GM12878 (cell line): ENCODE data around the gene TSPYL2. TPM values are rescaled to one million over a fixed set of nuclear protein-coding genes. Genes with fewer than 3 reads are reported as not detected.

Source experiments
- ATAC-seq: fragments of 200-7000 bp; cut with Tn5 transposase; 3 replicates; pipeline ENCODE4 v1.9.1; 2020; ENCODE audit warnings: mild to moderate bottlenecking, moderate library complexity
- BruUV-seq: library from RNA; stranded (reverse); fragments of 400-500 nt; replicated peaks from 2 replicates; lab custom pipeline; 2021; lab: Mats Ljungman, UMichigan
- CTCF ChIA-PET: fragments of 300-600 bp; sonication (Branson Sonifier 250); formaldehyde crosslinking; extraction: SDS; loops from one replicate; lab custom pipeline; 2021; ENCODE audit warnings: inconsistent platforms; lab: Yijun Ruan, JAX
- POLR2A ChIA-PET: fragments of 350-600 bp; formaldehyde crosslinking; extraction: SDS; loops from one replicate; lab custom pipeline; 2021; ENCODE audit warnings: inconsistent platforms; lab: Charles Lee
- RAD21 ChIA-PET: fragments of 300-600 bp; sonication (Branson Sonifier 250); formaldehyde crosslinking; loops from one replicate; lab custom pipeline; 2023; ENCODE audit warnings: antibody characterized with exemption; ENCODE audit not compliant: unreplicated experiment; lab: Charles Lee
- SMC1A ChIA-PET: fragments of 300-600 bp; sonication (Branson Sonifier 250); formaldehyde crosslinking; loops from one replicate; lab custom pipeline; 2023; ENCODE audit not compliant: unreplicated experiment, uncharacterized antibody; lab: Charles Lee
- DNase-seq: peaks from one replicate; pipeline ENCODE4 v3.0.0-alpha.2; 2011; ENCODE audit warnings: low read depth, low spot score
- FAIRE-seq: peaks from 3 replicates; lab custom pipeline; 2011; peaks lifted over from hg19 to GRCh38; lab: Jason Lieb, UNC
- H2AFZ ChIP-seq: 2 replicates; pipeline ENCODE4 v1.6.0; 2011; ENCODE audit warnings: low read depth, low read length, control low read depth; ENCODE audit not compliant: control insufficient read depth
- H3K27ac ChIP-seq: 2 replicates; pipeline ENCODE4 v1.5.1; 2011; ENCODE audit warnings: control low read depth; ENCODE audit not compliant: control insufficient read depth, insufficient read depth
- H3K27me3 ChIP-seq, 2 experiments: replicated peaks in 1 of 2; 2 replicates each; pipeline versions ENCODE4 v1.6.0 to v1.6.1; 2011; ENCODE audit warnings: low read length in 1 of 2; ENCODE audit not compliant: control insufficient read depth in 2 of 2, insufficient read depth in 2 of 2
- H3K36me3 ChIP-seq, 2 experiments: 2 replicates each; pipeline ENCODE4 v1.5.1; 2011; ENCODE audit warnings: low read length in 1 of 2; ENCODE audit not compliant: control insufficient read depth in 2 of 2, insufficient read depth in 2 of 2
- H3K4me1 ChIP-seq: 2 replicates; pipeline ENCODE4 v1.6.1; 2011; ENCODE audit warnings: mild to moderate bottlenecking, low read length, moderate library complexity, mixed read lengths; ENCODE audit not compliant: control insufficient read depth, insufficient read depth
- H3K4me2 ChIP-seq: 2 replicates; pipeline ENCODE4 v1.6.0; 2011; ENCODE audit warnings: control low read depth; ENCODE audit not compliant: control insufficient read depth, insufficient read depth
- H3K4me3 ChIP-seq: fragments of 200-600 bp; sonication (generic); 2 replicates; pipeline ENCODE4 v1.5.1; 2016
- H3K79me2 ChIP-seq: 2 replicates; pipeline ENCODE4 v1.6.0; 2011; ENCODE audit warnings: low read length; ENCODE audit not compliant: control insufficient read depth, insufficient read depth
- H3K9ac ChIP-seq: 2 replicates; pipeline ENCODE4 v1.8.0; 2011; ENCODE audit warnings: low read length, control low read depth, mixed read lengths; ENCODE audit not compliant: control insufficient read depth, insufficient read depth
- H3K9me3 ChIP-seq: replicated peaks from 3 replicates; pipeline ENCODE4 v1.5.1; 2011; ENCODE audit warnings: mild to moderate bottlenecking, low read length; ENCODE audit not compliant: control insufficient read depth, insufficient read depth
- H4K20me1 ChIP-seq: 2 replicates; pipeline ENCODE4 v1.6.0; 2011; ENCODE audit not compliant: control insufficient read depth, insufficient read depth
- BCL11A ChIP-seq: IDR thresholded peaks from 2 replicates; pipeline ENCODE4 v1.6.1; 2011; ENCODE audit warnings: low read depth, low read length
- CHD2 ChIP-seq: IDR thresholded peaks from 2 replicates; pipeline ENCODE4 v1.6.1; 2011; ENCODE audit warnings: low read depth, low read length, improper control_type of control experiment, borderline replicate concordance
- CREB1 ChIP-seq: IDR thresholded peaks from 2 replicates; pipeline ENCODE4 v1.6.1; 2012; ENCODE audit warnings: low read depth, mild to moderate bottlenecking, inconsistent platforms
- EED ChIP-seq: sonication (generic); IDR thresholded peaks from 2 replicates; pipeline ENCODE4 v1.6.1; 2016; ENCODE audit warnings: antibody characterized with exemption, low read depth
- EP300 ChIP-seq, 2 experiments: fragments of 150-350 bp in 1 of 2; IDR thresholded peaks; 2 replicates each; pipeline ENCODE4 v1.6.1; 2011 to 2012; ENCODE audit warnings: low read depth in 2 of 2, low read length in 2 of 2, borderline replicate concordance in 1 of 2, improper control_type of control experiment in 1 of 2, inconsistent platforms in 1 of 2; ENCODE audit not compliant: control insufficient read depth in 1 of 2
- HDGF ChIP-seq: fragments of 450-650 bp; IDR thresholded peaks from 2 replicates; pipeline ENCODE4 v1.6.1; 2016; ENCODE audit warnings: antibody characterized with exemption
- KLF5 ChIP-seq: fragments of 450-650 bp; IDR thresholded peaks from 2 replicates; pipeline ENCODE4 v1.6.1; 2014; ENCODE audit warnings: mild to moderate bottlenecking; ENCODE audit not compliant: partially characterized antibody
- MLLT1 ChIP-seq: fragments of 450-650 bp; IDR thresholded peaks from 2 replicates; pipeline ENCODE4 v1.6.1; 2016; ENCODE audit warnings: mild to moderate bottlenecking
- POLR2AphosphoS2 ChIP-seq: IDR thresholded peaks from 2 replicates; pipeline ENCODE4 v1.6.1; 2011; ENCODE audit warnings: low read depth, mild to moderate bottlenecking, low read length, improper control_type of control experiment, moderate library complexity
- RAD51 ChIP-seq: fragments of 450-650 bp; IDR thresholded peaks from 2 replicates; pipeline ENCODE4 v1.6.1; 2016; ENCODE audit warnings: moderate library complexity, mild to moderate bottlenecking, inconsistent platforms
- RB1 ChIP-seq: fragments of 450-650 bp; formaldehyde crosslinking; IDR thresholded peaks from 2 replicates; pipeline ENCODE4 v1.6.1; 2017; ENCODE audit warnings: mild to moderate bottlenecking, borderline replicate concordance
- RELB ChIP-seq: fragments of 450-650 bp; IDR thresholded peaks from 2 replicates; pipeline ENCODE4 v1.6.1; 2017; ENCODE audit warnings: low read depth, mild to moderate bottlenecking, moderate library complexity
- REST ChIP-seq: IDR thresholded peaks from 2 replicates; pipeline ENCODE4 v1.6.1; 2012; ENCODE audit warnings: mild to moderate bottlenecking, low read depth, low read length
- STAT1 ChIP-seq: fragments of 450-650 bp; conservative IDR thresholded peaks from 2 replicates; pipeline ENCODE4 v1.6.1; 2014; ENCODE audit warnings: antibody characterized with exemption, mild to moderate bottlenecking
- ZNF207 ChIP-seq: fragments of 450-650 bp; IDR thresholded peaks from 2 replicates; pipeline ENCODE4 v1.6.1; 2014; ENCODE audit warnings: antibody characterized with exemption, mild to moderate bottlenecking, borderline replicate concordance
- whole genome bisulfite sequencing: methylation state at CpG from one replicate; pipeline ENCODE4 v1.1.6; 2016; ENCODE audit warnings: low lambda C conversion rate; ENCODE audit not compliant: insufficient replicate concordance, insufficient coverage; ENCODE audit errors: missing lambda C conversion rate; 5-methylcytosine and 5-hydroxymethylcytosine counted together
- in situ Hi-C: fragments of 300-500 bp; cut with MboI; formaldehyde crosslinking; loops from 9 replicates; pipeline ENCODE4 v1.14.3; 2018; ENCODE audit warnings: mixed read lengths
- intact Hi-C: fragments of 100-400 bp; cut with micrococcal nuclease; formaldehyde crosslinking; loops from one replicate; pipeline ENCODE4 v1.14.2; 2022; ENCODE audit not compliant: unreplicated experiment
- polyA plus RNA-seq, 11 experiments: library from polyadenylated mRNA; depleted of rRNA in 4 of 11; unstranded in 6 of 11; stranded (reverse) in 5 of 11; fragments of >200 nt; fragmentation: Nextera tagmentation in 4 of 11; fragmentation: Illumina TruSeq in 1 of 11; extraction: Ambion mirVana in 4 of 11; extraction: Trizol in 1 of 11; gene quantifications; 1 replicate in 1 of 11; 2 replicates in 10 of 11; pipeline versions ENCODE4 v1.2.1 to v1.2.3, GENCODE V29; 2011 to 2016; ENCODE audit warnings: inconsistent platforms in 2 of 11, missing spikeins in 2 of 11, low read depth in 1 of 11
- total RNA-seq, 4 experiments: library from RNA; depleted of rRNA in 3 of 4; stranded (reverse); fragments of >200 nt in 3 of 4; fragmentation: Illumina TruSeq in 1 of 4; extraction: Trizol in 1 of 4; gene quantifications; 2 replicates each; pipeline versions ENCODE4 v1.2.1 to v1.2.3, GENCODE V29; 2013 to 2021

The TSPYL2 gene
- total and polyA plus RNA-seq, 10 of the 15 experiments (the other 5 are each of a cell fraction or from before 2014, with no cell fraction given) = 0.53 to 24.6 (median 14.5) TPM

DNA sequence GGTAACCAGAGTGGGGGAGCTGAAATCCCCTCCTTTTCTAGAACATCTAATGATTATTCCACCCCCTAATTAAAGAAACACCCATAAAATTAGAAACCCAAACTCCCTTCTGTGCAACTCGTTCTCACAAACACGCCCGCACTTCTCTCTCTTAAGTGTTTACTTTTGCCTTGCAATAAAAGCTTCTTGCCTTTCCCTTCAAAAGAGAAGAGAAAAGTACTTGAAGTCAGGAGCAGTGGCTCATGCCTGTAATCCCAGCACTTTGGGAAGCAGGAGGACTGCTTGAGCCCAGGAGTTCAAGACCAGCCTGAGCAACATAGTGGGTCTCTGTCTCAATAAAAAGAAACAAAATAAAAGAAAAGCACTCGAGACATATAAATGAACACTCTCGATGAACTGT, 37.2 kb upstream of the TSPYL2 start:
- ATAC-seq = no peak
- SMC1A ChIA-PET = no interaction called here
- no peaks in the 10 kb centered on the region for H3K4me1 ChIP-seq
- BruUV-seq = no TSS peak
- WGBS = 40% methylated on average over 5 of the region's 5 CpGs
- no peak overlapping the region for H3K4me3 ChIP-seq
- POLR2A ChIA-PET = no interaction called here
- H2AFZ ChIP-seq = no peak overlapping the region
- no peak overlapping the region for H3K27ac ChIP-seq
- in situ Hi-C loops (no loop called here), intact Hi-C loops (no loop called here)
- H4K20me1 ChIP-seq = no peaks in the 10 kb centered on the region
- H3K4me2 ChIP-seq = no peak overlapping the region
- RAD21 ChIA-PET = no interaction called here
- CTCF ChIA-PET = no interaction called here
- no peak for DNase-seq
- no peaks in the 10 kb centered on the region for H3K9me3 ChIP-seq
- no peaks in the 10 kb centered on the region for H3K27me3 ChIP-seq
- no peaks in the 10 kb centered on the region for H3K79me2 ChIP-seq
- FAIRE-seq = no peak
- no peaks in the 10 kb centered on the region for H3K36me3 ChIP-seq
- TF ChIP-seq STAT1 = no peak
- TF ChIP-seq REST = no peak
- TF ChIP-seq RB1 = no peak
- TF ChIP-seq BCL11A = no peak
- TF ChIP-seq RELB = no peak
- TF ChIP-seq CREB1 = no peak
- no peak for TF ChIP-seq MLLT1
- TF ChIP-seq HDGF = no peak
- no peak for TF ChIP-seq EP300 (IDR thresholded peaks at IDR 0.05; ENCODE audit: borderline replicate concordance in 1 of 2, control insufficient read depth in 1 of 2, low read depth in 2 of 2, low read length in 2 of 2)
- TF ChIP-seq ZNF207 = no peak
- no peak for TF ChIP-seq POLR2AphosphoS2
- no peak for TF ChIP-seq KLF5
- no peak for TF ChIP-seq CHD2
- no peak for TF ChIP-seq EED
- TF ChIP-seq RAD51 = no peak
- TF ChIP-seq, all 136 proteins: peak for 0
- no peak overlapping the region for H3K9ac ChIP-seq
